H1 (cell line): ENCODE data around the gene ELOVL5. TPM values are rescaled to one million over a fixed set of nuclear protein-coding genes. Genes with fewer than 3 reads are reported as not detected.

Source experiments
- CTCF ChIA-PET: fragments of 300-600 bp; sonication (Branson Sonifier 250); formaldehyde crosslinking; loops from one replicate; lab custom pipeline; 2021; ENCODE audit not compliant: partially characterized antibody; lab: Charles Lee
- POLR2A ChIA-PET: fragments of 300-600 bp; sonication (Branson Sonifier 250); formaldehyde crosslinking; loops from one replicate; lab custom pipeline; 2021; ENCODE audit warnings: inconsistent platforms; ENCODE audit not compliant: partially characterized antibody; lab: Charles Lee
- DNase-seq, 2 experiments: peaks; one replicate each; pipeline versions ENCODE4 v3.0.0 to v3.0.0-alpha.2; 2010 to 2022; ENCODE audit warnings: low spot score in 2 of 2, low read depth in 1 of 2, mixed read lengths in 1 of 2
- FAIRE-seq: peaks from 2 replicates; lab custom pipeline; 2011; peaks lifted over from hg19 to GRCh38; lab: Jason Lieb, UNC
- H2AFZ ChIP-seq: 2 replicates; pipeline ENCODE4 v1.8.1; 2012; ENCODE audit warnings: low read length, inconsistent platforms
- H2AK5ac ChIP-seq: 2 replicates; pipeline ENCODE4 v1.6.1; 2013; ENCODE audit warnings: low read depth, low read length
- H2BK120ac ChIP-seq: replicated peaks from 2 replicates; pipeline ENCODE3; 2013; ENCODE audit warnings: low read depth, low read length, inconsistent platforms
- H2BK12ac ChIP-seq: 2 replicates; pipeline ENCODE4 v1.6.1; 2013; ENCODE audit warnings: low read depth, low read length
- H2BK15ac ChIP-seq: 2 replicates; pipeline ENCODE4 v1.6.1; 2013; ENCODE audit warnings: low read length
- H2BK20ac ChIP-seq: 2 replicates; pipeline ENCODE4 v1.6.1; 2013; ENCODE audit warnings: low read length
- H2BK5ac ChIP-seq: 2 replicates; pipeline ENCODE4 v1.6.1; 2013; ENCODE audit warnings: low read depth, low read length
- H3K14ac ChIP-seq: 2 replicates; pipeline ENCODE4 v1.6.1; 2013; ENCODE audit warnings: inconsistent platforms; ENCODE audit not compliant: insufficient read length
- H3K18ac ChIP-seq: 2 replicates; pipeline ENCODE4 v1.6.1; 2013; ENCODE audit warnings: low read length; ENCODE audit errors: extremely low read depth
- H3K23ac ChIP-seq: 2 replicates; pipeline ENCODE4 v1.6.1; 2013; ENCODE audit warnings: inconsistent platforms; ENCODE audit not compliant: insufficient read length
- H3K23me2 ChIP-seq: 2 replicates; pipeline ENCODE4 v1.6.1; 2013; ENCODE audit warnings: low read depth, low read length
- H3K27ac ChIP-seq: 2 replicates; pipeline ENCODE4 v1.6.1; 2011; ENCODE audit warnings: low read depth, low read length, inconsistent platforms
- H3K27me3 ChIP-seq, 4 experiments: replicated peaks in 1 of 4; 1 replicate in 1 of 4; 2 replicates in 3 of 4; pipeline versions ENCODE4 v1.6.1 to v1.8.1; 2011 to 2013; ENCODE audit warnings: low read length in 3 of 4, mild to moderate bottlenecking in 3 of 4, inconsistent platforms in 2 of 4, mixed read lengths in 2 of 4, moderate library complexity in 1 of 4; ENCODE audit not compliant: control insufficient read depth in 3 of 4, insufficient read depth in 3 of 4; ENCODE audit errors: extremely low read depth in 1 of 4
- H3K36me3 ChIP-seq, 4 experiments: 2 replicates each; pipeline versions ENCODE4 v1.6.1 to v1.8.1; 2011 to 2013; ENCODE audit warnings: mild to moderate bottlenecking in 4 of 4, low read length in 3 of 4, moderate library complexity in 2 of 4, control low read depth in 1 of 4, inconsistent platforms in 1 of 4; ENCODE audit not compliant: insufficient read depth in 4 of 4, control insufficient read depth in 2 of 4
- H3K4ac ChIP-seq: replicated peaks from 2 replicates; pipeline ENCODE3; 2013; ENCODE audit warnings: low read length, low read depth, mixed read lengths, inconsistent platforms; ENCODE audit not compliant: insufficient read length
- H3K4me1 ChIP-seq, 4 experiments: replicated peaks in 1 of 4; 1 replicate in 1 of 4; 2 replicates in 3 of 4; pipeline versions ENCODE4 v1.6.1 to v1.8.1; 2011 to 2013; ENCODE audit warnings: low read length in 3 of 4, inconsistent platforms in 2 of 4, mixed read lengths in 1 of 4; ENCODE audit not compliant: insufficient read depth in 4 of 4, control insufficient read depth in 3 of 4
- H3K4me2 ChIP-seq, 2 experiments: 2 replicates each; pipeline versions ENCODE4 v1.6.1 to v1.8.1; 2011 to 2013; ENCODE audit warnings: low read depth in 2 of 2, low read length in 2 of 2, control low read depth in 1 of 2, inconsistent platforms in 1 of 2, mild to moderate bottlenecking in 1 of 2; ENCODE audit not compliant: insufficient read depth in 1 of 2
- H3K4me3 ChIP-seq, 4 experiments: fragments of 200-600, 300-600 bp in 1 of 4; sonication (generic), shearing (Covaris generic), sonication (Bioruptor Twin) in 1 of 4; 2 replicates each; pipeline versions ENCODE4 v1.5.1 to v1.8.1; 2011 to 2016; ENCODE audit warnings: low read length in 4 of 4, low read depth in 3 of 4, control low read depth in 2 of 4, inconsistent platforms in 2 of 4, mild to moderate bottlenecking in 2 of 4, mixed read lengths in 1 of 4, moderate library complexity in 1 of 4; ENCODE audit not compliant: insufficient read depth in 2 of 4; ENCODE audit errors: extremely low read depth in 1 of 4
- H3K56ac ChIP-seq: replicated peaks from 2 replicates; pipeline ENCODE3; 2013; ENCODE audit warnings: low read depth, mild to moderate bottlenecking, mixed read lengths, low read length, inconsistent platforms; ENCODE audit not compliant: insufficient read length
- H3K79me1 ChIP-seq: 2 replicates; pipeline ENCODE4 v1.6.1; 2013; ENCODE audit warnings: low read depth, low read length, control low read depth
- H3K79me2 ChIP-seq, 2 experiments: 2 replicates each; pipeline versions ENCODE4 v1.6.1 to v1.8.1; 2012 to 2013; ENCODE audit warnings: low read length in 2 of 2, mild to moderate bottlenecking in 2 of 2, inconsistent platforms in 1 of 2; ENCODE audit not compliant: insufficient read depth in 2 of 2, control insufficient read depth in 1 of 2
- H3K9ac ChIP-seq, 4 experiments: replicated peaks in 1 of 4; 1 replicate in 1 of 4; 2 replicates in 3 of 4; pipeline versions ENCODE4 v1.6.1 to v1.8.1; 2011 to 2013; ENCODE audit warnings: low read depth in 3 of 4, low read length in 3 of 4, control low read depth in 2 of 4, mild to moderate bottlenecking in 2 of 4, moderate library complexity in 2 of 4, inconsistent platforms in 1 of 4; ENCODE audit errors: extremely low read depth in 1 of 4
- H3K9me3 ChIP-seq, 2 experiments: 2 replicates each; pipeline versions ENCODE4 v1.6.1 to v1.8.1; 2012 to 2013; ENCODE audit warnings: mild to moderate bottlenecking in 2 of 2, moderate library complexity in 2 of 2, control low read depth in 1 of 2, inconsistent platforms in 1 of 2, low read depth in 1 of 2, low read length in 1 of 2, mixed read lengths in 1 of 2; ENCODE audit not compliant: insufficient read depth in 2 of 2
- H4K20me1 ChIP-seq, 2 experiments: replicated peaks in 1 of 2; 2 replicates each; pipeline versions ENCODE3 to v1.8.1; 2011 to 2013; ENCODE audit warnings: inconsistent platforms in 2 of 2, low read length in 2 of 2, mild to moderate bottlenecking in 1 of 2; ENCODE audit not compliant: insufficient read depth in 2 of 2, control insufficient read depth in 1 of 2
- H4K5ac ChIP-seq: 2 replicates; pipeline ENCODE4 v1.6.1; 2013; ENCODE audit warnings: low read length, low read depth, mixed read lengths, inconsistent platforms; ENCODE audit not compliant: insufficient read length
- H4K8ac ChIP-seq: 2 replicates; pipeline ENCODE4 v1.8.0; 2013; ENCODE audit warnings: mild to moderate bottlenecking, moderate library complexity, low read length, inconsistent platforms; ENCODE audit not compliant: insufficient read depth; ENCODE audit errors: extremely low read depth
- H4K91ac ChIP-seq: replicated peaks from 2 replicates; pipeline ENCODE3; 2013; ENCODE audit warnings: low read length, mixed read lengths, inconsistent platforms; ENCODE audit not compliant: insufficient read length
- ASH2L ChIP-seq: fragments of 200-600, 300-600 bp; sonication (generic); IDR thresholded peaks from one replicate; pipeline ENCODE4 v1.7.1; 2017; ENCODE audit warnings: low read length
- SIRT6 ChIP-seq: IDR thresholded peaks from one replicate; pipeline ENCODE4 v1.7.1; 2012; ENCODE audit warnings: low read length, inconsistent platforms
- WGBS, 2 experiments: shearing (Covaris generic) in 1 of 2; methylation state at CpG; one replicate each; pipeline versions ENCODE4 v1.1.6 to v1.1.7; 2013 to 2015; ENCODE audit warnings: low lambda C conversion rate in 2 of 2, mixed read lengths in 2 of 2, inconsistent platforms in 1 of 2, low coverage in 1 of 2, missing lambda C conversion rate in 1 of 2; ENCODE audit not compliant: insufficient replicate concordance in 2 of 2, insufficient coverage in 1 of 2, insufficient read length in 1 of 2; ENCODE audit errors: extremely low coverage in 1 of 2, missing lambda C conversion rate in 1 of 2; 5-methylcytosine and 5-hydroxymethylcytosine counted together
- polyA plus RNA-seq, 7 experiments: library from polyadenylated mRNA; depleted of rRNA in 3 of 7; stranded (reverse) in 5 of 7; unstranded in 2 of 7; fragments of >200 nt in 5 of 7; fragments of 200-250 nt in 2 of 7; gene quantifications; 1 replicate in 5 of 7; 2 replicates in 1 of 7; 4 replicates in 1 of 7; pipeline versions ENCODE4 v1.2.1 to v1.2.3, GENCODE V29; 2011 to 2013; ENCODE audit warnings: missing spikeins in 2 of 7, mixed read lengths in 2 of 7
- total RNA-seq: library from RNA; stranded (reverse); fragmentation: NEBNext Ultra II Directional; extraction: Animal tissue kit (Norgen Biotek cat#: 25700); gene quantifications from 2 replicates; pipeline ENCODE4 v1.2.1, GENCODE V29; 2021

Gene ELOVL5
- total and polyA plus RNA-seq, 2 of the 8 experiments (the other 6 are each of a cell fraction or from before 2014, with no cell fraction given) = 113 to 156 TPM

- Histone ChIP-seq H3K23me2 (no peaks in the 10 kb centered on the region), H3K9me3 (peaks cover 6 to 7% of the 10 kb centered on the region in 2 experiments; a peak in 3 of 4 replicates), H3K4me2 (no peak overlapping the region), H3K56ac (no peak overlapping the region), H3K79me2 (no peaks in the 10 kb centered on the region), H3K27ac (no peak overlapping the region), H3K27me3 (no peaks in the 10 kb centered on the region), H2BK5ac (no peak overlapping the region), H4K91ac (no peak overlapping the region), H3K36me3 (no peaks in the 10 kb centered on the region), H3K79me1 (no peaks in the 10 kb centered on the region), H4K8ac (no peak overlapping the region), H2BK15ac (no peak overlapping the region), H3K9ac (no peak overlapping the region), H4K5ac (no peak overlapping the region), H3K18ac (no peak overlapping the region), H4K20me1 (no peaks in the 10 kb centered on the region), H2AFZ (no peak overlapping the region), H3K23ac (no peak overlapping the region), H3K14ac (no peak overlapping the region), H2AK5ac (no peak overlapping the region), H3K4me1 (no peaks in the 10 kb centered on the region), H3K4me3 (no peak overlapping the region), H2BK120ac (no peak overlapping the region), H3K4ac (no peak overlapping the region), H2BK12ac (no peak overlapping the region), H2BK20ac (no peak overlapping the region)
- no peak for DNase-seq
- FAIRE-seq = no peak
- POLR2A ChIA-PET = no interaction called here
- WGBS, 2 experiments = 93% methylated on average over 7 of the region's 7 CpGs; no CpG with 5 or more reads in 1 of the 2 experiments
- CTCF ChIA-PET = no interaction called here
- no peak for TF ChIP-seq ASH2L
- TF ChIP-seq SIRT6 = no peak
Observed at GRCh38 chr6:53378208-53378607, 29.5 kb upstream of the ELOVL5 start.
